GM08714 (cell line): ENCODE measurements around the gene CADM1.

Source experiments
- H3K4me3 ChIP-seq: fragments of 200-500 bp; sonication (Bioruptor generic); 2 replicates; pipeline ENCODE4 v1.5.1; 2014; ENCODE audit warnings: mild to moderate bottlenecking, low read length, inconsistent platforms
- ZNF274 ChIP-seq: IDR thresholded peaks from 2 replicates; pipeline ENCODE4 v1.6.1; 2012; ENCODE audit warnings: mild to moderate bottlenecking, low read depth, low read length

The CADM1 gene

GRCh38 chr11:115398333-115399080 lies 105.7 kb downstream of the CADM1 start:
- no peak overlapping the region for H3K4me3 ChIP-seq
- no peak for TF ChIP-seq ZNF274

- no peak overlapping the region for H3K4me3 ChIP-seq
- TF ChIP-seq ZNF274, result no peak
Measured at GRCh38 chr11:115396533-115396932, 107.7 kb downstream of the CADM1 start.

DNA sequence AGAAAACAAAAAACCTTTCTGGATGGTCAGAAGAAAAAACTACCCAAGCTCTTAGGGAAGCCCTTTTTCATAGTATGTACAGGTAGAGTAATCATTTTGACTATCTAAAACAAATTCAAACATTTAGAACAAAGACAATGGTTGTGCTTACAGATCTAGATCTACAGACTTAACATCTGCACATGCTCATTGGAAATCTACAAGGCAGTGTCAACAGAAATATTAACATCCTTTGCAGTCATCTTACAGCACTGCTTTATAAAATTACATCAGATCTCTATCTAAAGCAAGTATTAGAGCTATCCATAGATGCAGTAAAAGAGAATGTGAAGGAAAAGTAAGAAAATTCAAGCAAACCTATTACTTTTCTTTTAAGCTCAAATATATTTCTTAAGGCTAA lies 110.3 kb downstream of the CADM1 start:
- no peak for TF ChIP-seq ZNF274
- no peak overlapping the region for H3K4me3 ChIP-seq

DNA sequence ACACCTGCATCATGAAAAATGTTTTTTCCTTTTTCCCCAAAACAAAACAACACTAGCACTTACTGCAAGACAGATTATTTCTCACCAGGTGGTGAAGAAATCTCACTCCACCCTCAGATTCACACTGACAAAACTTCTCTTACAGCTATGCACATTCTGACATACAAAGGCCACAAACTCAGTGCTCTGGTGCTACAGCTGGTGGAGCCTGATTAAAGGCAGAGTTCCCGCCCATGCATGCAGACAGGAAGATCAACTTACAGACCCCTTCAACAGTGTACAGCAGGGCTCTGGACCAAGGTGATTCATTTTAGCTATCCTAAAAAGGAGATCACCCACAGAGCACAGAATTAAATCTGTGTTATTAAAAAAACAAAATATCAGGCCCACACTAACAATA lies 112.6 kb downstream of the CADM1 start:
- no peak overlapping the region for H3K4me3 ChIP-seq
- TF ChIP-seq ZNF274, result no peak

GRCh38 chr11:115391160-115391559 lies 113.1 kb downstream of the CADM1 start:
- no peak for TF ChIP-seq ZNF274
- H3K4me3 ChIP-seq, result no peak overlapping the region

- no peak overlapping the region for H3K4me3 ChIP-seq
- TF ChIP-seq ZNF274, result no peak
Measured at GRCh38 chr11:115390441-115390840, 113.8 kb downstream of the CADM1 start.

GRCh38 chr11:115389790-115390189 lies 114.4 kb downstream of the CADM1 start:
- TF ChIP-seq ZNF274, result no peak
- H3K4me3 ChIP-seq, result no peak overlapping the region

GRCh38 chr11:115385226-115385625 lies 119.0 kb downstream of the CADM1 start:
- TF ChIP-seq ZNF274, result no peak
- H3K4me3 ChIP-seq, result no peak overlapping the region

DNA sequence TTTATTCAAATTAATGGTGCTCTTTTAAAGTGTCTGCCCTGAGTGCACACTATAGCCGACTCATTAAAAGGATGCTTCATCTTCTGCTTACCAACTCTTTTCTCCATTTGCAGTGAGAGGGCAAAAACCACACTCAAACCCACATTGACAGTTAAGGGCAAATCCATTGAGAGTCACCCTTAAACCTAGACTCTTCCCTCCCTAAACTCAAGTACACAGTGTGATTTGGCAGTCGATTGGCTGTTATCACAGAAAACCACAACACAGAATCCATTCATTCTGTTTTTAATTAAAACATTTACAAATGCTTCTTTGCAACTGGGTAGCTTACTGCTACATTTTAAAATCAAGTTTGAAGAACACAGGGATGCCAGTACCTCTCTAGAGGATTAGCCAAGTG lies 120.0 kb downstream of the CADM1 start:
- no peak for TF ChIP-seq ZNF274
- H3K4me3 ChIP-seq, result no peak overlapping the region

DNA sequence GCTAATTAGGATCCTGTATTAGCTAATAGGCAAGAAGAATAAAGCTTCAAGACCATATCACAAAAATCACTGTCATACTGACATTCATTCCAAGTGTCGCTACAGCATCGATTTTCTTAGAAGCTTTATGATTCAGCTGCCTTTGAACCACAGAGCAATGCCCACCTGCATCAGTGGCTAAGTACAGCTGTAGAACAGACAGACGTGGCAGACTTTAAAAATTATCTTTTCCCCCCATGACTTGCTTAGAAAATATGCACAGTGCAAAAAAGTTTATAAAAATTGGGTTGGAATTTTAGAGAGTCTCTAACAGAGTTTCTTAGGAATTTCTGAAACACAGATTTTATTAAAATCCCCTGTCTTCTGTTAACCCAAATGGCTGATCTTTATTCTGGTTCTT lies 120.8 kb downstream of the CADM1 start:
- no peak overlapping the region for H3K4me3 ChIP-seq
- TF ChIP-seq ZNF274, result no peak

- TF ChIP-seq ZNF274, result no peak
- no peak overlapping the region for H3K4me3 ChIP-seq
Measured at GRCh38 chr11:115379528-115379927, 124.7 kb downstream of the CADM1 start.

- H3K4me3 ChIP-seq, result no peak overlapping the region
- TF ChIP-seq ZNF274, result no peak
Measured at GRCh38 chr11:115378557-115378956, 125.7 kb downstream of the CADM1 start.

DNA sequence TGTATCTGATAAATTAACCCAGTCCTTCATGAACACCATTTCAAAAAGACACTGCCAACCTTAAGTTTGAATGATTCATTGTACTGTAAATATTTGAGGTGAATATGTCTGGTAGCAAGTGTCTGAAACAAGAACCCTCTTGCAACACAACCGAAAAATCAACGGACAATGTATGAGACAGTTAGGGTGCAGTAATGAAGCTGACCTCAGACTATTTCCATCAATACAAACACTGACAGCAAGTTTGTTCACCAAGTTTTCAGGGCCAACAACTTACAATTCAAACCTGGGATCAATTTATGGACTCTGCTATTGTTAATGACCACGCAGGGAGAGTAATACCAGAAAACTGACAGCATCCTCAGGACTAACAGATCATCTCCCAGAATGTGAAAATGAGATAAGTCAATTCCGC lies 126.3 kb downstream of the CADM1 start:
- no peak for TF ChIP-seq ZNF274
- H3K4me3 ChIP-seq, result no peak overlapping the region

- H3K4me3 ChIP-seq, result no peak overlapping the region
- TF ChIP-seq ZNF274, result no peak
Measured at GRCh38 chr11:115368616-115369015, 135.6 kb downstream of the CADM1 start.

GRCh38 chr11:115366826-115367225 lies 137.4 kb downstream of the CADM1 start:
- no peak overlapping the region for H3K4me3 ChIP-seq
- no peak for TF ChIP-seq ZNF274

DNA sequence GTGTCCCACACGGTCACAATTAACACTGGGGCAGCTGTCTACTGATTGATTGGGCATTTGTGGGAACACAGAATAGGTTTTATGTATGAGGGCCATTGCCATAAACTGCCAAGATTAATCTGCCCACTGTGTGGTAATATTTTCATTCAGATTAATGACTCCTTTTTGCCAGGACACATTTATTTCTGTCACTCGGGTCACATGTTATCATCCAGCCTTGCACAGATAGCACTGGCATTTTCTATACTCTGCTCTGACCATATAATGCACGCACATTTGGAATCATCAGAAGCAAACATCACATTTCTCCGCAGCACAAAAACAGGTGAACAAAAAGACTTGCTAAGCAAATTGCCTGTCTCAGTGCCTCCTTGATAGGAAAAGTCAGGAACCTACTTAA lies 138.3 kb downstream of the CADM1 start:
- no peak overlapping the region for H3K4me3 ChIP-seq
- TF ChIP-seq ZNF274, result no peak
